Thyroid gland (tissue), 4 donors: ENCODE measurements around the gene STAMBP.

Source experiments
- POLR2A ChIP-seq, 2 donors: fragments of 450-650 bp; IDR thresholded peaks; one replicate each; pipeline ENCODE4 v1.6.1; 2017; ENCODE audit warnings: antibody characterized with exemption in 2 of 2, mild to moderate bottlenecking in 2 of 2, moderate library complexity in 1 of 2
- TF ChIP-seq, protein P1 (sequence below), 6 experiments: fragments of 200-600 bp in 3 of 6; fragments of 450-650 bp in 3 of 6; sonication (generic) in 3 of 6; IDR thresholded peaks; one replicate each; pipeline ENCODE4 v1.5.1; 2016 to 2019; ENCODE audit warnings: antibody characterized with exemption in 6 of 6, mild to moderate bottlenecking in 2 of 6, inconsistent platforms in 1 of 6, moderate library complexity in 1 of 6

- TF ChIP-seq POLR2A (IDR thresholded peaks at IDR 0.05), result no peak
- TF ChIP-seq, protein P1, sequence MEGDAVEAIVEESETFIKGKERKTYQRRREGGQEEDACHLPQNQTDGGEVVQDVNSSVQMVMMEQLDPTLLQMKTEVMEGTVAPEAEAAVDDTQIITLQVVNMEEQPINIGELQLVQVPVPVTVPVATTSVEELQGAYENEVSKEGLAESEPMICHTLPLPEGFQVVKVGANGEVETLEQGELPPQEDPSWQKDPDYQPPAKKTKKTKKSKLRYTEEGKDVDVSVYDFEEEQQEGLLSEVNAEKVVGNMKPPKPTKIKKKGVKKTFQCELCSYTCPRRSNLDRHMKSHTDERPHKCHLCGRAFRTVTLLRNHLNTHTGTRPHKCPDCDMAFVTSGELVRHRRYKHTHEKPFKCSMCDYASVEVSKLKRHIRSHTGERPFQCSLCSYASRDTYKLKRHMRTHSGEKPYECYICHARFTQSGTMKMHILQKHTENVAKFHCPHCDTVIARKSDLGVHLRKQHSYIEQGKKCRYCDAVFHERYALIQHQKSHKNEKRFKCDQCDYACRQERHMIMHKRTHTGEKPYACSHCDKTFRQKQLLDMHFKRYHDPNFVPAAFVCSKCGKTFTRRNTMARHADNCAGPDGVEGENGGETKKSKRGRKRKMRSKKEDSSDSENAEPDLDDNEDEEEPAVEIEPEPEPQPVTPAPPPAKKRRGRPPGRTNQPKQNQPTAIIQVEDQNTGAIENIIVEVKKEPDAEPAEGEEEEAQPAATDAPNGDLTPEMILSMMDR (IDR thresholded peaks at IDR 0.05), result no peak
These were observed 57.6 kb downstream of the STAMBP start for GRCh38 chr2:73886357-73886756.
